Activated CD4-positive, alpha-beta memory T cell treated with anti-CD3 and anti-CD28 coated beads, Interleukin-2, amount 10 ng/mL, durations not matched to agents 7 days and 5 days (primary cell): ENCODE results near the gene PHOSPHO1. TPM values are rescaled to one million over a fixed set of nuclear protein-coding genes. Genes with fewer than 3 reads are reported as not detected.

Source experiments
- CTCF ChIA-PET: fragments of 350-600 bp; sonication (Branson Sonifier 250); formaldehyde crosslinking; loops from one replicate; lab custom pipeline; 2021; ENCODE audit warnings: antibody characterized with exemption, inconsistent platforms; lab: Charles Lee
- POLR2A ChIA-PET: fragments of 350-600 bp; sonication (Branson Sonifier 250); formaldehyde crosslinking; loops from one replicate; lab custom pipeline; 2021; ENCODE audit warnings: antibody characterized with exemption; lab: Charles Lee
- DNase-seq: peaks from one replicate; pipeline ENCODE4 v3.0.0-alpha.2; 2020
- H3K27ac Mint-ChIP-seq: one replicate; pipeline ENCODE4 v1.8.0; 2021; ENCODE audit warnings: mild to moderate bottlenecking, mixed read lengths
- H3K27me3 Mint-ChIP-seq: one replicate; pipeline ENCODE4 v1.8.0; 2021; ENCODE audit warnings: mixed read lengths
- H3K36me3 Mint-ChIP-seq: one replicate; pipeline ENCODE4 v1.8.0; 2021; ENCODE audit warnings: low read depth, mixed read lengths
- H3K4me1 Mint-ChIP-seq: one replicate; pipeline ENCODE4 v1.8.0; 2021; ENCODE audit warnings: mixed read lengths
- H3K4me3 Mint-ChIP-seq: one replicate; pipeline ENCODE4 v1.8.0; 2021; ENCODE audit warnings: mild to moderate bottlenecking, mixed read lengths
- H3K9me3 Mint-ChIP-seq: one replicate; pipeline ENCODE4 v1.8.0; 2021; ENCODE audit warnings: mixed read lengths
- total RNA-seq, 2 experiments: library from RNA; stranded (reverse); gene quantifications; one replicate each; pipeline ENCODE4 v1.2.3, GENCODE V29; 2021

The PHOSPHO1 gene
- total RNA-seq, 2 experiments from 2014 or later, result not detected

- Mint-ChIP-seq H3K9me3 (no peaks in the 10 kb centered on the region), H3K36me3 (no peaks in the 10 kb centered on the region), H3K27ac (no peak overlapping the region), H3K4me3 (peak overlapping the region; percentile 74), H3K4me1 (peaks cover 13% of the 10 kb centered on the region), H3K27me3 (peaks cover 3% of the 10 kb centered on the region)
- POLR2A ChIA-PET, result interaction anchor here (1.0 to 1.6 kb wide), 6 partner anchors 14 to 82 kb away, joined by 3 to 5 read pairs (median 4); no protein-coding TSS in a partner anchor
- DNase-seq, result no peak
- CTCF ChIA-PET, result interaction anchor here (0.7 to 2.3 kb wide), 3 partner anchors 80 to 261 kb away, joined by 3 to 10 read pairs (median 3); no protein-coding TSS in a partner anchor
Observed at GRCh38 chr17:49259663-49260010, 29.1 kb upstream of the PHOSPHO1 start.

- H3K27me3 Mint-ChIP-seq, result peaks cover 3% of the 10 kb centered on the region
- ChIA-PET POLR2A (no interaction called here), CTCF (interaction anchor here (0.6 kb wide), 1 partner anchor 9 kb away, joined by 3 read pairs; no protein-coding TSS in a partner anchor)
Observed at GRCh38 chr17:49258394-49258793, 27.8 kb upstream of the PHOSPHO1 start.

GRCh38 chr17:49255125-49255524 is 24.5 kb upstream of the PHOSPHO1 start:
- H3K27ac Mint-ChIP-seq, result no peak overlapping the region
- H3K4me3 Mint-ChIP-seq, result no peak overlapping the region
- H3K36me3 Mint-ChIP-seq, result no peaks in the 10 kb centered on the region
- ChIA-PET CTCF (no interaction called here), POLR2A (no interaction called here)
- peaks cover 13% of the 10 kb centered on the region for H3K27me3 Mint-ChIP-seq
- H3K4me1 Mint-ChIP-seq, result peaks cover 4% of the 10 kb centered on the region
- no peaks in the 10 kb centered on the region for H3K9me3 Mint-ChIP-seq
- DNase-seq, result no peak

More at GRCh38 chr17:49258394-49258793, 27.8 kb upstream of the PHOSPHO1 start:
- Mint-ChIP-seq H3K36me3 (no peaks in the 10 kb centered on the region), H3K27ac (no peak overlapping the region), H3K4me1 (peaks cover 13% of the 10 kb centered on the region), H3K4me3 (no peak overlapping the region), H3K9me3 (no peaks in the 10 kb centered on the region)
- DNase-seq, result no peak

- DNase-seq, result no peak
- POLR2A ChIA-PET, result no interaction called here
- CTCF ChIA-PET, result no interaction called here
- Mint-ChIP-seq H3K27me3 (peaks cover 15% of the 10 kb centered on the region), H3K36me3 (no peaks in the 10 kb centered on the region), H3K4me3 (no peak overlapping the region), H3K4me1 (no peaks in the 10 kb centered on the region), H3K9me3 (no peaks in the 10 kb centered on the region), H3K27ac (no peak overlapping the region)
Observed at GRCh38 chr17:49254066-49254465, 23.5 kb upstream of the PHOSPHO1 start.

- H3K4me1 Mint-ChIP-seq, result no peaks in the 10 kb centered on the region
- POLR2A ChIA-PET, result no interaction called here
- peaks cover 15% of the 10 kb centered on the region for H3K27me3 Mint-ChIP-seq
Observed at GRCh38 chr17:49252148-49252695, 21.6 kb upstream of the PHOSPHO1 start.

GRCh38 chr17:49249890-49250522 is 19.4 kb upstream of the PHOSPHO1 start:
- H3K27ac Mint-ChIP-seq, result no peak overlapping the region
- CTCF ChIA-PET, result interaction anchor here (0.5 kb wide), 1 partner anchor 70 kb away, joined by 3 read pairs; no protein-coding TSS in a partner anchor

More at GRCh38 chr17:49252148-49252695, 21.6 kb upstream of the PHOSPHO1 start:
- Mint-ChIP-seq H3K36me3 (no peaks in the 10 kb centered on the region), H3K27ac (no peak overlapping the region), H3K9me3 (no peaks in the 10 kb centered on the region), H3K4me3 (no peak overlapping the region)
- CTCF ChIA-PET, result interaction anchor here (2.0 kb wide), 1 partner anchor 72 kb away, joined by 4 read pairs; no protein-coding TSS in a partner anchor
- DNase-seq, result no peak

GRCh38 chr17:49249292-49249794 is 18.8 kb upstream of the PHOSPHO1 start:
- H3K9me3 Mint-ChIP-seq, result no peaks in the 10 kb centered on the region
- no peak overlapping the region for H3K4me3 Mint-ChIP-seq
- no peak overlapping the region for H3K27ac Mint-ChIP-seq
- CTCF ChIA-PET, result interaction anchor here (0.5 kb wide), 1 partner anchor 69 kb away, joined by 3 read pairs; no protein-coding TSS in a partner anchor
- no peaks in the 10 kb centered on the region for H3K36me3 Mint-ChIP-seq
- H3K27me3 Mint-ChIP-seq, result peaks cover 19% of the 10 kb centered on the region
- no peak for DNase-seq
- POLR2A ChIA-PET, result no interaction called here
- no peaks in the 10 kb centered on the region for H3K4me1 Mint-ChIP-seq

More at GRCh38 chr17:49249890-49250522, 19.4 kb upstream of the PHOSPHO1 start:
- no peaks in the 10 kb centered on the region for H3K36me3 Mint-ChIP-seq
- POLR2A ChIA-PET, result no interaction called here
- no peaks in the 10 kb centered on the region for H3K4me1 Mint-ChIP-seq
- DNase-seq, result no peak
- H3K9me3 Mint-ChIP-seq, result no peaks in the 10 kb centered on the region
- peaks cover 19% of the 10 kb centered on the region for H3K27me3 Mint-ChIP-seq
- no peak overlapping the region for H3K4me3 Mint-ChIP-seq

- ChIA-PET POLR2A (no interaction called here), CTCF (no interaction called here)
- Mint-ChIP-seq H3K27me3 (peaks cover 16% of the 10 kb centered on the region), H3K9me3 (no peaks in the 10 kb centered on the region), H3K4me3 (no peak overlapping the region), H3K4me1 (no peaks in the 10 kb centered on the region), H3K36me3 (no peaks in the 10 kb centered on the region), H3K27ac (no peak overlapping the region)
- DNase-seq, result no peak
Observed at GRCh38 chr17:49247944-49248343, 17.4 kb upstream of the PHOSPHO1 start.

GRCh38 chr17:49244839-49245238 is 14.3 kb upstream of the PHOSPHO1 start:
- Mint-ChIP-seq H3K36me3 (no peaks in the 10 kb centered on the region), H3K9me3 (no peaks in the 10 kb centered on the region), H3K4me3 (no peak overlapping the region), H3K27me3 (peaks cover 9% of the 10 kb centered on the region), H3K27ac (no peak overlapping the region), H3K4me1 (no peaks in the 10 kb centered on the region)
- CTCF ChIA-PET, result no interaction called here
- POLR2A ChIA-PET, result no interaction called here
- DNase-seq, result no peak

GRCh38 chr17:49242813-49243212 is 12.2 kb upstream of the PHOSPHO1 start:
- H3K4me3 Mint-ChIP-seq, result no peak overlapping the region
- ChIA-PET CTCF (no interaction called here), POLR2A (no interaction called here)
- peaks cover 5% of the 10 kb centered on the region for H3K27me3 Mint-ChIP-seq
- no peak for DNase-seq
- no peaks in the 10 kb centered on the region for H3K9me3 Mint-ChIP-seq
- no peak overlapping the region for H3K27ac Mint-ChIP-seq
- H3K36me3 Mint-ChIP-seq, result no peaks in the 10 kb centered on the region
- H3K4me1 Mint-ChIP-seq, result no peaks in the 10 kb centered on the region

- POLR2A ChIA-PET, result no interaction called here
- Mint-ChIP-seq H3K36me3 (no peaks in the 10 kb centered on the region), H3K4me3 (no peak overlapping the region), H3K4me1 (no peaks in the 10 kb centered on the region), H3K27me3 (peaks cover under 1% of the 10 kb centered on the region), H3K27ac (no peak overlapping the region), H3K9me3 (no peaks in the 10 kb centered on the region)
- DNase-seq, result no peak
- CTCF ChIA-PET, result no interaction called here
Observed at GRCh38 chr17:49241692-49242397, 11.3 kb upstream of the PHOSPHO1 start.

GRCh38 chr17:49241040-49241439 is 10.5 kb upstream of the PHOSPHO1 start:
- no peak for DNase-seq
- no peaks in the 10 kb centered on the region for H3K4me1 Mint-ChIP-seq
- POLR2A ChIA-PET, result no interaction called here
- CTCF ChIA-PET, result interaction anchor here (0.7 to 1.2 kb wide), 2 partner anchors 17 to 315 kb away, joined by 3 read pairs; no protein-coding TSS in a partner anchor
- no peak overlapping the region for H3K4me3 Mint-ChIP-seq
- no peaks in the 10 kb centered on the region for H3K36me3 Mint-ChIP-seq
- H3K27ac Mint-ChIP-seq, result no peak overlapping the region
- no peaks in the 10 kb centered on the region for H3K9me3 Mint-ChIP-seq
- no peaks in the 10 kb centered on the region for H3K27me3 Mint-ChIP-seq

- no peak overlapping the region for H3K4me3 Mint-ChIP-seq
- H3K9me3 Mint-ChIP-seq, result no peaks in the 10 kb centered on the region
- H3K4me1 Mint-ChIP-seq, result no peaks in the 10 kb centered on the region
- POLR2A ChIA-PET, result no interaction called here
- CTCF ChIA-PET, result interaction anchor here (0.7 to 1.3 kb wide), 3 partner anchors 10 to 316 kb away, joined by 3 read pairs; partner anchors contain the start of gene PHOSPHO1
- no peak for DNase-seq
- H3K27ac Mint-ChIP-seq, result no peak overlapping the region
- no peaks in the 10 kb centered on the region for H3K27me3 Mint-ChIP-seq
- no peaks in the 10 kb centered on the region for H3K36me3 Mint-ChIP-seq
Observed at GRCh38 chr17:49240619-49241018, 10.0 kb upstream of the PHOSPHO1 start.
